ENCODE measurements around the gene EPHB3.
"Not testable (repeated sequence)": the region's sequence is repeated elsewhere in the genome, so short reads cannot be mapped to it uniquely, and the experiment has no call there.

Gene EPHB3

GRCh38 chr3:184600685-184601377, 39.2 kb downstream of the EPHB3 start:
- DNase-seq (ENCODE audit: low read depth), result no peak

GRCh38 chr3:184601576-184602371, 40.2 kb downstream of the EPHB3 start:
- no peak for DNase-seq (ENCODE audit: low read depth)

DNA sequence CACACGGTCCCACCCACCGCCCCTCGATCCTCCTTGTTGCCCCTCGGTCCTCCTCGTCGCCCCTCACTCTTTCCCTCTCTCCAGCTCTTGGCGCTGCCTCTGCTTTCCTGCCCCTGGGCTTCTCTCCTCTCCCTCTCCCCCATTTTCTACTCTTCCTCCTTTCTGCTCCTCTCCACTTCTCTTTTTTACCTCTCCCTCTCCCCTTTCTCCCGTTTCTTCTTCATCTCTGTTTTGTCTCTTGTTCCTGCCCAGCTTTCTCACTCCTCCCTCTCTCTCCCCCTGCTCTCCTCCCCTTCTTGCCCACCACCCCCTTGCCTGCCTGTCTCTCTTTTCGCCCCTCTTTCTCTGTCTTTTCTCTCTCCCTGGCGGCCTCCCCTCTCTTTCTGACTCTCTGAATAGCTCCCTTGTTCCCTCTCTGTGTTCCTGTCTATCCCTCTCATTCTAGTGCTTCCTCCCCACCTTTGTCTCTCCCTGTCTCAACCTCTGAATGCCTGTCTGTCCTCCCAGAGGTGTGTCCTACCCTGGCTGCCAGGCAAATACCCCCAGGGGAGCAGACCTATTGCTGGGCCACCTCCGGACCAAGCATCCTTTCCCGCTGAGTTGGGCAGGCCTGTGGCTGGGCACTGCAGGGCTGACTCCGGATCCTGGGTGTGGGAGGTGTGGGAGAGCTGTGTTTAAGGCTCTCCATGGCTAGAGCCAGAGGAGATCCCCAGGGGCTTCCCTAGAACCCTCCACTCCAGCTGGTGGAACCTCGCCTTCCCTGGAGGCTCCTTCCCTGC, 41.0 kb downstream of the EPHB3 start:
- DNase-seq (ENCODE audit: low read depth), result no peak

- DNase-seq (ENCODE audit: low read depth), result no peak
Observed at GRCh38 chr3:184603151-184604030, 41.8 kb downstream of the EPHB3 start.

GRCh38 chr3:184604039-184604601, 42.5 kb downstream of the EPHB3 start:
- DNase-seq (ENCODE audit: low read depth), result no peak

- no peak for DNase-seq (ENCODE audit: low read depth)
Observed at GRCh38 chr3:184604615-184605290, 43.2 kb downstream of the EPHB3 start.

GRCh38 chr3:184608209-184608608, 46.6 kb downstream of the EPHB3 start:
- no peak for DNase-seq (ENCODE audit: low read depth)

DNA sequence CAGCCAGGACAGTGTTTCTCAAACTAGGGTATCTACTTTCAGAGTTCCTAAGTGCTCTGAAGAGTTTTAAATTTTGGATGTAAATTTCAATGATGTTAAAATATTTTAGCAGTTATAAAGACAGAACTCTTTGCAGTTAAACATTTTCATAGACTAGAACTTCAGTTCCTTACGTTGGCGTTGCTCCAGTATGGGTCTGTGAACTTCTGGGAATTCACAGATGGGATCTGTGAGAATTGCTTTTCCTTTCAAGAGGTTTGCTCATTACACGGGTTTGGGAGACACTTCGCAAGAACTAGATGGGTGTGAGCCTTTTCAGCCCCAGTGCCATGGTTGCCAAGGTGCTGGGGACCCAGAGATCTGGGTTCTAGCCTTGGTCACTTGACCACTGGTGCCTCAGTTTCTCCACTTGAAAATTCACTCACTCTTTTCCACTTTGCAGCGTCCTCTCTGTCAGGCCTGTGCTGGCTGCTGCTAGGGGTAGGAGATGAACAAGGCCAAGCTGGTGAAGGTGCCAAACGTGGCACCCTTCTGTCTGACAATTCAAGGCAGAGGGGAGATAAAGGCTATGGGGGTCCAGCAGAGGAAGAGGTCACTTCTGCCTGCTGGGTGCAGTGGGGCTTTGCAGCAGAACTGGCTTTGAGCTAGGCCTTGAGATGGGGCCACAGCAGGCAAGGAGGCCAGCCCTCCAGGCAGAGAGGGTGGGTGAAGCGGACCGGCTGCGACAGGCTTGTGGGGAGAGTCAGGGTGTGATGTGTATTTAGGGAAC, 48.1 kb downstream of the EPHB3 start:
- no peak for DNase-seq (ENCODE audit: low read depth)

- DNase-seq (ENCODE audit: low read depth), result no peak
Observed at GRCh38 chr3:184610245-184610871, 48.8 kb downstream of the EPHB3 start.

- no peak for DNase-seq (ENCODE audit: low read depth)
Observed at GRCh38 chr3:184611607-184612281, 50.2 kb downstream of the EPHB3 start.

DNA sequence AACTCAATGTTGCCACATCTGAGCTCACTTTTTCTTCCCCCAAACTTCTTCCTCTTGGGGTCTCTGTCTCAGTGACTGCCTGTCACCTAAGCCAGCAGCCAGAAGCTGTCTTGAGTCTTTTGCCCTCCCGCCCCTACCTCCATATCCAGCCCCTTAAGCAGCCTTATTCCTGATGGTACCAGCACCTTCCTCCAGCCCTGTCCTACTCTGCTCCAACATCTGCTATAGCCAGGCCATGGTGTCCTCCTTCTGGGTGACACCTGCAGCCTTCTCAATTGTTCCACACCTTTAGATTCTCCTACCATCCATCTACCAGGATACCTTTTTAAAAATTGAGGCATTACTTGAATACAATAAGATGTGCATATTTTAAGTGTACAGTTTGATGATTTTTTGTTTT, 53.8 kb downstream of the EPHB3 start:
- no peak for DNase-seq (ENCODE audit: low read depth)

GRCh38 chr3:184616436-184616835, 54.9 kb downstream of the EPHB3 start:
- no peak for DNase-seq (ENCODE audit: low read depth)

DNA sequence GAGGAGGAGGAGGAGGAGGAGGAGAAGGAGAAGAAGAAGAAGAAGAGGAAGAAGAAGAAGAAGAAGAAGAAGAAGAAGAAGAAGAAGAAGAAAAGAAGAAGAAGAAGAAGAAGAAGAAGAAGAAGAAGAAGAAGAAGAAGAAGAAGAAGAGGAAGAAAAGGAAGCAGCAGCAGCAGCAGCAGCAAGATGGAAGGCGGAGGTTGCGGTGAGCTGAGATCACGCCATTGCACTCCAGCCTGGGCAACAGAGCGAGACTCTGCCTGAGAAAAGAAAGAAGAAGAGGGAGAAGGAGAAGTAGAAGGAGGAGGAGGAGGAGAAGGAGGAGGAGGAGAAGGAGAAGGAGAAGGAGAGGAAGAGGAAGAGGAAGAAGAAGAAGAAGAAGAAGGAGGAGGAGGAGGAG, 55.7 kb downstream of the EPHB3 start:
- DNase-seq (ENCODE audit: low read depth), result not testable (repeated sequence)

- no peak for DNase-seq (ENCODE audit: low read depth)
Observed at GRCh38 chr3:184618811-184619210, 57.2 kb downstream of the EPHB3 start.

DNA sequence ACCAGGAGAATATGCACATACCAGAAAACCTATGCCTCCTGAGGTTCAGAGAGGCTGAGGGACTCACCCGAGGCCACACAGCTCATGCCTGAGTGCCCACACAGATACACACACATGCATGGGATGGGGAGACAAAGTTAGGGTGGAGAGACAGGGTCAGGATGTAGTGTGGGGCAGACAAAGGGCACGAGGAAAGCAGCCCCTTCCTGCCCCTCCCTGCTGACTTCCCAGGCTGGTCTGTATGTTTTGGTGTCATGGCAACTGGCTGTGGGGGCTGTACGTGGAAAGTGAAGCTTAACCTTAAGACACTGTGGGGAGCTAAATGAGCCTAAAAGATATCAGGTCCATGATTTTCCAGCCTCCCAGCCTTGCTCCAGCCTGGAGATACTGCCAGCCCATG, 57.8 kb downstream of the EPHB3 start:
- no peak for DNase-seq (ENCODE audit: low read depth)

GRCh38 chr3:184619787-184620430, 58.3 kb downstream of the EPHB3 start:
- no peak for DNase-seq (ENCODE audit: low read depth)

DNA sequence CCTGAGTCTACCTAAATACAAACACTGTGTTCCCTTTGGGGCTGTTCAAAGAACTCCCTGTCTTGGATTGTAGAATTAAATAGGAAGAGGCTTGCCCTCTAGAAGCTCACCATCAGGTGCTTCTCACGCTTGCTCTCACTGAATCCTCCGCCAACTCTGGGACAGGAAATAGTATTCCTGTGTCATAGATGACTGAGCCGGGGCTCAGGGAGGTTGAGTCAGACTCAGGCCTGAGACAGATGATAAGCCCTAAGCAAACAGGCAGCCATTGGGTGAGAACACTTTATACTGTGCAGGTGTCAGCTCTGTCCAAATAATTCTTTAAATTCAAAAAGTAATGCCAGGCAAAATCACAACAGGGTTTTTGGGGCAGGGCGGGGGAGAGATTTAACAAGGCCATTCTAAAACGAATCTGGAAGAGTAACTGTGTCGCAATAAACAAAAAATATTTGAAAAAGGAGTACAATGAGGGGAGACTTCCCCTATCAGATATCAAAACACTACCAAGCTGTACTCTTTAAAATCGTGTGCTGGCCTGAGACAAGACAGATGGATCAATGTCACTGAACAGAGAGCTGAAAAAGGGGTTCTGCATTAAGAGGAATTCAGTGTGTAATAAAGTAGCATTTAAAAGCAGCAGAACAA, 59.0 kb downstream of the EPHB3 start:
- no peak for DNase-seq (ENCODE audit: low read depth)

- DNase-seq (ENCODE audit: low read depth), result not testable (repeated sequence)
Observed at GRCh38 chr3:184622156-184622555, 60.6 kb downstream of the EPHB3 start.
